K562 (cell line): ENCODE results near the gene APOC1. TPM values are rescaled to one million over a fixed set of nuclear protein-coding genes. Genes with fewer than 3 reads are reported as not detected.
A peak's percentile ranks its signal among the peaks of the same experiment; 100 is the strongest.

Source experiments
- CBX3 ChIP-seq, 2 experiments: IDR thresholded peaks; 1 replicate in 1 of 2; 2 replicates in 1 of 2; pipeline ENCODE4 v1.6.1; 2012; ENCODE audit warnings: inconsistent platforms in 2 of 2, low read length in 2 of 2, borderline replicate concordance in 1 of 2, control low read depth in 1 of 2
- CBX5 ChIP-seq: IDR thresholded peaks from 2 replicates; pipeline ENCODE4 v1.6.1; 2014; ENCODE audit warnings: low read depth, borderline replicate concordance
- DMBX1 ChIP-seq: fragments of 250-450 bp; sonication (Bioruptor Pico); IDR thresholded peaks from 2 replicates; pipeline ENCODE4 v1.8.0; 2022; ENCODE audit warnings: inconsistent platforms, mild to moderate bottlenecking, moderate library complexity, borderline replicate concordance
- DPF2 ChIP-seq: fragments of 450-650 bp; IDR thresholded peaks from 2 replicates; pipeline ENCODE4 v1.6.1; 2016
- HBP1 ChIP-seq: fragments of 450-650 bp; formaldehyde crosslinking; IDR thresholded peaks from 2 replicates; pipeline ENCODE4 v1.4.0; 2022; ENCODE audit warnings: missing genetic modification characterization
- HDAC2 ChIP-seq: fragments of 450-650 bp; IDR thresholded peaks from 2 replicates; pipeline ENCODE4 v1.6.1; 2016; ENCODE audit warnings: mild to moderate bottlenecking
- MTA1 ChIP-seq: fragments of 450-650 bp; IDR thresholded peaks from 2 replicates; pipeline ENCODE4 v1.6.1; 2017; ENCODE audit warnings: borderline replicate concordance
- TEAD1 ChIP-seq, 2 experiments: fragments of 450-650 bp in 1 of 2; sonication (generic) in 1 of 2; formaldehyde crosslinking; IDR thresholded peaks; 2 replicates each; pipeline versions ENCODE4 v1.4.0 to v1.8.0; 2020 to 2022; ENCODE audit warnings: mild to moderate bottlenecking in 2 of 2, missing genetic modification reagents in 1 of 2
- TFAP4 ChIP-seq: sonication (generic); formaldehyde crosslinking; IDR thresholded peaks from 2 replicates; pipeline ENCODE4 v1.8.0; 2022; ENCODE audit warnings: missing genetic modification reagents, mild to moderate bottlenecking, moderate library complexity, borderline replicate concordance
- ZBTB26 ChIP-seq: fragments of 450-650 bp; formaldehyde crosslinking; IDR thresholded peaks from 2 replicates; pipeline ENCODE4 v1.4.0; 2022; ENCODE audit warnings: missing genetic modification characterization
- ZC3H8 ChIP-seq: fragments of 450-650 bp; IDR thresholded peaks from 2 replicates; pipeline ENCODE4 v1.6.1; 2017
- ZNF121 ChIP-seq: sonication (generic); formaldehyde crosslinking; conservative IDR thresholded peaks from 2 replicates; pipeline ENCODE4 v1.8.0; 2022; ENCODE audit warnings: missing genetic modification reagents
- ZNF318 ChIP-seq, 2 experiments: fragments of 450-650 bp; IDR thresholded peaks; 2 replicates each; pipeline ENCODE4 v1.6.1; 2016; ENCODE audit warnings: mild to moderate bottlenecking in 2 of 2, borderline replicate concordance in 1 of 2, low read depth in 1 of 2, moderate library complexity in 1 of 2
- ZNF41 ChIP-seq: fragments of 250-450 bp; sonication (Bioruptor Pico); conservative IDR thresholded peaks from 2 replicates; pipeline ENCODE4 v1.4.0; 2020; ENCODE audit warnings: mild to moderate bottlenecking
- ZNF584 ChIP-seq: fragments of 200-800 bp; sonication (Bioruptor generic); IDR thresholded peaks from 2 replicates; pipeline ENCODE4 v1.6.1; 2016; ENCODE audit warnings: low read depth, mild to moderate bottlenecking, missing genetic modification characterization, missing compliant biosample characterization
- polyA plus RNA-seq, 8 experiments: library from polyadenylated mRNA; depleted of rRNA in 4 of 8; stranded (reverse) in 5 of 8; unstranded in 3 of 8; fragments of >200 nt; fragmentation: Nextera tagmentation in 2 of 8; fragmentation: Illumina TruSeq in 1 of 8; extraction: Ambion mirVana in 2 of 8; extraction: Trizol in 1 of 8; gene quantifications; 2 replicates each; pipeline versions ENCODE4 v1.2.1 to v1.2.3, GENCODE V29; 2011 to 2014; ENCODE audit warnings: inconsistent platforms in 1 of 8, missing spikeins in 1 of 8
- total RNA-seq, 7 experiments: library from RNA; depleted of rRNA in 6 of 7; stranded (reverse); fragments of >200 nt in 6 of 7; fragmentation: Illumina TruSeq in 2 of 7; extraction: Trizol in 2 of 7; gene quantifications; 2 replicates each; pipeline versions ENCODE4 v1.2.1 to v1.2.3, GENCODE V29; 2011 to 2021; ENCODE audit warnings: low replicate concordance in 1 of 7

Gene APOC1
- total and polyA plus RNA-seq, 9 of the 15 experiments (the other 6 are each of a cell fraction or from before 2014, with no cell fraction given): 115 to 408 (median 220) TPM

GRCh38 chr19:44943801-44944249 is 29.4 kb downstream of the APOC1 start (continued):
- 0 out of 4 replicates have a peak, but pooled peaks of 1 of the 2 experiments have one; percentile 28 for TF ChIP-seq ZNF318 (IDR thresholded peaks at IDR 0.05; ENCODE audit: borderline replicate concordance in 1 of 2, low read depth in 1 of 2)
- peak; percentile 38; the same call in 1 of the 2 replicates for TF ChIP-seq CBX5
- TF ChIP-seq DPF2: peak; percentile 72
- no peak for TF ChIP-seq ZC3H8
- TF ChIP-seq TEAD1 (CRISPR knock-in tag; IDR thresholded peaks at IDR 0.05): peak in 1 of 2 experiments; percentile 2; a peak in 1 of 4 replicates
- peak; percentile 32; the same call in 1 of the 2 replicates for TF ChIP-seq HBP1 (CRISPR knock-in tag)
- 0 out of 3 replicates have a peak, but pooled peaks of 1 of the 2 experiments have one; percentile 61 for TF ChIP-seq CBX3 (IDR thresholded peaks at IDR 0.05; ENCODE audit: borderline replicate concordance in 1 of 2, low read length in 2 of 2)
- no peak; the same call in 1 of the 2 replicates for TF ChIP-seq ZBTB26 (CRISPR knock-in tag)
- 0 out of 2 replicates have a peak, but pooled peaks have one; percentile 70 for TF ChIP-seq ZNF584
- no peak for TF ChIP-seq ZNF121 (CRISPR knock-in tag)
- 0 out of 2 replicates have a peak, but pooled peaks have one; percentile 14 for TF ChIP-seq ZNF41 (CRISPR knock-in tag)
- peak; percentile 82 for TF ChIP-seq TFAP4 (CRISPR knock-in tag)
- peak; percentile 78 for TF ChIP-seq HDAC2
- TF ChIP-seq DMBX1 (CRISPR knock-in tag): peak; percentile 46; the same call in 1 of the 2 replicates
- peak; percentile 77 for TF ChIP-seq MTA1
